NCI-H526 (cell line): ENCODE measurements around the gene SRPX.

ENCODE experiments used
- DNase-seq, 2 experiments: peaks; one replicate each; lab custom pipeline; 2025; lab: John Stamatoyannopoulos, UW

The SRPX gene

GRCh38 chrX:38211891-38212635 is 8.6 kb downstream of the SRPX start:
- no peak for DNase-seq

GRCh38 chrX:38206542-38206941 is 14.1 kb downstream of the SRPX start:
- no peak for DNase-seq

- DNase-seq = no peak
Observed at GRCh38 chrX:38206036-38206435, 14.6 kb downstream of the SRPX start.

- DNase-seq = no peak
Observed at GRCh38 chrX:38205039-38205438, 15.6 kb downstream of the SRPX start.

- peak in 1 of 2 experiments; percentile 48 for DNase-seq
Observed at GRCh38 chrX:38192007-38192810, 28.5 kb downstream of the SRPX start.

GRCh38 chrX:38189431-38190250 is 31.0 kb downstream of the SRPX start:
- DNase-seq = no peak

GRCh38 chrX:38183596-38183995 is 37.1 kb downstream of the SRPX start:
- no peak for DNase-seq

GRCh38 chrX:38181357-38181756 is 39.3 kb downstream of the SRPX start:
- no peak for DNase-seq

- no peak for DNase-seq
Observed at GRCh38 chrX:38178396-38178795, 42.3 kb downstream of the SRPX start.

GRCh38 chrX:38175139-38175538 is 45.5 kb downstream of the SRPX start:
- DNase-seq = peak; percentile 37 to 75

GRCh38 chrX:38172596-38172995 is 48.1 kb downstream of the SRPX start:
- no peak for DNase-seq

GRCh38 chrX:38170556-38170955 is 50.1 kb downstream of the SRPX start:
- no peak for DNase-seq

GRCh38 chrX:38166478-38167083 is 54.1 kb downstream of the SRPX start:
- peak in 1 of 2 experiments; percentile 71 for DNase-seq

GRCh38 chrX:38165023-38165422 is 55.6 kb downstream of the SRPX start:
- DNase-seq = no peak

- no peak for DNase-seq
Observed at GRCh38 chrX:38163193-38163592, 57.5 kb downstream of the SRPX start.

- no peak for DNase-seq
Observed at GRCh38 chrX:38156838-38157237, 63.8 kb downstream of the SRPX start.

GRCh38 chrX:38154818-38155217 is 65.9 kb downstream of the SRPX start:
- DNase-seq = no peak

- no peak for DNase-seq
Observed at GRCh38 chrX:38154340-38154739, 66.3 kb downstream of the SRPX start.

GRCh38 chrX:38151441-38151840 is 69.2 kb downstream of the SRPX start:
- no peak for DNase-seq

GRCh38 chrX:38150993-38151392 is 69.7 kb downstream of the SRPX start:
- no peak for DNase-seq

- no peak for DNase-seq
Observed at GRCh38 chrX:38149016-38149415, 71.7 kb downstream of the SRPX start.

- no peak for DNase-seq
Observed at GRCh38 chrX:38142610-38143009, 78.1 kb downstream of the SRPX start.
